GM08714 (cell line): ENCODE data around the gene TTL.
A peak's percentile ranks its signal among the peaks of the same experiment; 100 is the strongest.

ENCODE experiments used
- H3K4me3 ChIP-seq: fragments of 200-500 bp; sonication (Bioruptor generic); 2 replicates; pipeline ENCODE4 v1.5.1; 2014; ENCODE audit warnings: mild to moderate bottlenecking, low read length, inconsistent platforms
- ZNF274 ChIP-seq: IDR thresholded peaks from 2 replicates; pipeline ENCODE4 v1.6.1; 2012; ENCODE audit warnings: mild to moderate bottlenecking, low read depth, low read length

The TTL gene

DNA sequence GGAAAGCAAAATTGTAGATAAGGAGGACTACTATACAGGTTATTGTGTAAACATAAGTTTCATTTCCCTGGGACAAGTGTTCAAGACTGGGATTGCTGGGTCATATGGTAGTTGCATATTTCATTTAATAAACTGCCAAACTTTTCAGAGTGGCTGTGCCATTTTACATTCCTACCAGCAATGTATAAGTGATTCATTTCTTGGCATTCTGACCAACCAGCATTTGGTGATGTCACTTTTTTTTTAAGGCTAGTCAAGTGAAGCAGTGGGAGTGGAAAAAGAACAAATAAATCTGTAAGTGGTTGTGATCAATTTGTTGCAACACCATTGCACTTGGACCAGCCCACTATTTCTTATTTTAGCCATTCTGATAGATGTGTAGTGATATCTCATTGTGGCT, 97.3 kb downstream of the TTL start:
- no peak for TF ChIP-seq ZNF274
- H3K4me3 ChIP-seq = no peak overlapping the region

- H3K4me3 ChIP-seq = no peak overlapping the region
- TF ChIP-seq ZNF274 = no peak
Measured at GRCh38 chr2:112580084-112580483, 98.1 kb downstream of the TTL start.

DNA sequence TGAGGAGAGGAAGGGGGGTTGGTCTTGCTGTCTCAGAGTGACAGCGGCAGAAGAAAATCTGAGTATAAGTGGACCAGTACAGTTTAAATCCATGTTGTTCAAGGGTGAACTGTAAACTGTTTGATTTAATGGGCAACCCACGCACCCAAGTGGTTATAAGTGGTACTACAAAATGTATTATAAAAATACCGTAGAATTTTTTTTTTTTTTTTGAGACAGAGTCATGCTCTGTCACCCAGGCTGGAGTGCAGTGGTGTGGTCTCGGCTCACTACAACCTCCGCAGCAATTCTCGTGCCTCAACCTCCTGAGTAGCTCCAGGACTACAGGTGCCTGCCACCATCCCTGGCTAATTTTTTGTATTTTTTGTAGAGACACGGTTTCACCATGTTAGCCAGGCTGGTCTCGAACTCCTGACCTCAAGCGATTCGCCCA, 100.4 kb downstream of the TTL start:
- no peak overlapping the region for H3K4me3 ChIP-seq
- no peak for TF ChIP-seq ZNF274

- TF ChIP-seq ZNF274 = no peak
- H3K4me3 ChIP-seq = peak overlapping the region; percentile 77
Measured at GRCh38 chr2:112583497-112584133, 101.7 kb downstream of the TTL start.

GRCh38 chr2:112584134-112584890, 102.4 kb downstream of the TTL start, which contains the start of gene CHCHD5:
TSS of gene CHCHD5 (plus strand) at chr2:112584609. CDS start at chr2:112584648, 39 bp downstream.
- TF ChIP-seq ZNF274 = no peak
- peak within 1 kb of the TSS; percentile 77 for H3K4me3 ChIP-seq

DNA sequence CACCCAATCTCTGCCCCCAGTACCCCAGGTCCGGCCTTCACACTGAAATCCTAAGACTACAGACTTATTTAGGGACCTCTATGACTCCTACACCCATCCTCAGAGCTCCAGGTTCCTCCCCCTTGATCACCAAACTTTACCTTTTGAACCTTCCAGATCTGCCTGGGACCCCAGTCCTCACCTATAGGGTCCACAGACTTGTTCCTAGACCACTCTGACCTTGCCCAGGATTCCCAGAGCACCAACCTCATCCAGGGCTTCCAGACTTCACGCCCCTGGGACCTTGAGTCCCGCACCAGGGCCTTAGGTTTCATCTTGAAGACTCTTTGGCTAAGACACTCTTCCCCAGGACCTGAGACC, 102.9 kb downstream of the TTL start:
- TF ChIP-seq ZNF274 = no peak
- peak overlapping the region; percentile 77 for H3K4me3 ChIP-seq

DNA sequence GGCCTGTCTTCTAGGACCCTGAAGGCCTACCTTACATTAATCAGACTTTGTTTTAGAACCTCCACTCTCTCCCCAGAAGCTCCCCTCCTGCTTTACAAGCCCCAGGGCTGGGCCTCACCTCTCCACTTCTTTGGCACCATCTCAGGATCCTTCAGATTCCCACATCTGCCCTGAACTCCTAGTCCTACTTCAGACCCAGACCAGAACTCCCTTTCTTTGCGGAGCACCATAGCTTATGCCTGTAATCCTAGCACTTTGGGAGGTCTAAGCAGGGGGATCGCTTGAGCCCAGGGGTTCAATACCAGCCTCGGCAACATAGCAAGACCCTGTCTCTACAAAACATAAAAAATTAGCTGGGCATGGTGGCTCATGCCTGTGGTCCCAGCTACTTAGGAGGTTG, 103.4 kb downstream of the TTL start:
- H3K4me3 ChIP-seq = peak overlapping the region; percentile 77
- TF ChIP-seq ZNF274 = no peak

DNA sequence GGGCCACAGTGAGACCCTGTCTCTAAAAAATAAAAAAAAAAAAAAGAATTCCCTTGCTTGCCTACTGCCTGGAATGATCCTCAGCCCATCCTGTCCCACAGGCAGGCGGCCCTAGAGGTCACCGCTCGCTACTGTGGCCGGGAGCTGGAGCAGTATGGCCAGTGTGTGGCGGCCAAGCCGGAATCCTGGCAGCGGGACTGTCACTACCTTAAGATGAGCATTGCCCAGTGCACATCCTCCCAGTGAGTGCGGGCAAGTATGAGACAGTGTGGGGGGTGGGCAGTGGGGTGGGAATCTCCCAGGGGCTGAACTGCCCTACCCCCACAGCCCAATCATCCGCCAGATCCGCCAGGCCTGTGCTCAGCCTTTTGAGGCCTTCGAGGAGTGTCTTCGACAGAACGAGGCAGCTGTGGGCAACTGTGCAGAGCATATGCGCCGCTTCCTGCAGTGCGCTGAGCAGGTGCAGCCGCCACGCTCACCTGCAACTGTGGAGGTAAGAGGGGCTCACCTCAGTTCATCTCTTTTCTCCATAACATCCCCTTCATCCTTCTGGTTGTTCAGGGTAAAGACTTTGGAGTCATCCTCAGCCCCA, 104.0 kb downstream of the TTL start:
- H3K4me3 ChIP-seq = no peak overlapping the region; the same call in 1 of the 2 replicates
- TF ChIP-seq ZNF274 = no peak

GRCh38 chr2:112588611-112589045, 106.7 kb downstream of the TTL start:
- TF ChIP-seq ZNF274 = no peak
- no peak overlapping the region for H3K4me3 ChIP-seq
